Sigmoid colon (tissue), 4 donors: ENCODE data around the gene ZNF319.

Experiments used
- EP300 ChIP-seq, 4 donors: sonication (generic); formaldehyde crosslinking; IDR thresholded peaks; one replicate each; pipeline ENCODE4 v1.6.1; 2017; ENCODE audit warnings: antibody characterized with exemption in 4 of 4
- POLR2A ChIP-seq, 2 donors: fragments of 450-650 bp; IDR thresholded peaks; one replicate each; pipeline ENCODE4 v1.6.1; 2016; ENCODE audit warnings: antibody characterized with exemption in 2 of 2, mild to moderate bottlenecking in 2 of 2, moderate library complexity in 2 of 2
- TF ChIP-seq, protein P1 (sequence below), 4 experiments: fragments of 450-650 bp in 3 of 4; fragments of 200-600 bp in 1 of 4; IDR thresholded peaks; one replicate each; pipeline ENCODE4 v1.5.1; 2016 to 2019; ENCODE audit warnings: antibody characterized with exemption in 4 of 4, mild to moderate bottlenecking in 3 of 4, moderate library complexity in 2 of 4

DNA sequence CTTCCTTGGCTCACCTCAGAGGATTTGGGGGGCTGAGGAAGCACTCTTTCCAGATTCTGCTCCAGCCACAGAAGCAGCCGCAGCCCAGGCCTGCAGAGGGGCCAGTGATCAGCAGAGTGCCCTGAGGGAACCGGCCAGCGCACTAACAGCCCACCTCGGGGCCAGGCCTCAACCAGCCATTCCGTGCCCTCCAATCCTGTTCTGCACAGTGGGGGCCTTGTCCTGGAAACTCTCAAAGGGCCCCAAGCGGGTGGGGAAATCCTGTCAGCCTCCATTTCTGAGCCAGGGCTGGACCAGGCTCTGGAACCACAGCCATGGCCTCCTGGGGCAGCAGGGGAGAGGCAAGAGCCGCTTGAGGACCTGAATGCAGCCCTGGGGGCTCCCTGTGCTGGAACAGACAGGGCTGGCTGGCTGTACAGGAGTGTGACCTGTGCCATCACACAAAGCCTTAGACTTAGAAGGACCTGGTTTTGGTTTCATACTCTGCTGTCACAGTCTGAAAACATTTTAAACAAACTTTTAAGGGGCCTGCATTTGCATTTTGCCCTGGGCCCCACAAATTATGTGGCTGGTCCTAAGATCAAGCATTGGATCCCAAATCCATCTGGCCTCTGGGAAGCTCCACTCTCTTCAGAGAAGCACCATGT is 39.5 kb downstream of the ZNF319 start:
- TF ChIP-seq, protein P1, sequence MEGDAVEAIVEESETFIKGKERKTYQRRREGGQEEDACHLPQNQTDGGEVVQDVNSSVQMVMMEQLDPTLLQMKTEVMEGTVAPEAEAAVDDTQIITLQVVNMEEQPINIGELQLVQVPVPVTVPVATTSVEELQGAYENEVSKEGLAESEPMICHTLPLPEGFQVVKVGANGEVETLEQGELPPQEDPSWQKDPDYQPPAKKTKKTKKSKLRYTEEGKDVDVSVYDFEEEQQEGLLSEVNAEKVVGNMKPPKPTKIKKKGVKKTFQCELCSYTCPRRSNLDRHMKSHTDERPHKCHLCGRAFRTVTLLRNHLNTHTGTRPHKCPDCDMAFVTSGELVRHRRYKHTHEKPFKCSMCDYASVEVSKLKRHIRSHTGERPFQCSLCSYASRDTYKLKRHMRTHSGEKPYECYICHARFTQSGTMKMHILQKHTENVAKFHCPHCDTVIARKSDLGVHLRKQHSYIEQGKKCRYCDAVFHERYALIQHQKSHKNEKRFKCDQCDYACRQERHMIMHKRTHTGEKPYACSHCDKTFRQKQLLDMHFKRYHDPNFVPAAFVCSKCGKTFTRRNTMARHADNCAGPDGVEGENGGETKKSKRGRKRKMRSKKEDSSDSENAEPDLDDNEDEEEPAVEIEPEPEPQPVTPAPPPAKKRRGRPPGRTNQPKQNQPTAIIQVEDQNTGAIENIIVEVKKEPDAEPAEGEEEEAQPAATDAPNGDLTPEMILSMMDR (IDR thresholded peaks at IDR 0.05): no peak
- TF ChIP-seq EP300 (IDR thresholded peaks at IDR 0.05) (no peak), POLR2A (IDR thresholded peaks at IDR 0.05) (no peak)
